Keratinocyte (primary cell): ENCODE data around the gene CCDC54. TPM values are rescaled to one million over a fixed set of nuclear protein-coding genes. Genes with fewer than 3 reads are reported as not detected.

Experiments
- DNase-seq: peaks from one replicate; pipeline ENCODE4 v3.0.0-alpha.2; 2011; ENCODE audit warnings: low read depth, missing footprints, low spot score
- FAIRE-seq: peaks from 2 replicates; lab custom pipeline; 2011; peaks lifted over from hg19 to GRCh38; lab: Jason Lieb, UNC
- H2AFZ ChIP-seq: 2 replicates; pipeline ENCODE4 v1.6.0; 2012; ENCODE audit warnings: low read length, control low read depth, inconsistent platforms; ENCODE audit not compliant: control insufficient read depth
- H3K27ac ChIP-seq: 2 replicates; pipeline ENCODE4 v1.5.1; 2011; ENCODE audit warnings: low read length; ENCODE audit not compliant: control insufficient read depth, insufficient read depth
- H3K27me3 ChIP-seq: 3 replicates; pipeline ENCODE4 v1.6.0; 2011; ENCODE audit warnings: low read length; ENCODE audit not compliant: control insufficient read depth, insufficient read depth; ENCODE audit errors: extremely low read depth
- H3K36me3 ChIP-seq, 2 experiments: 2 replicates in 1 of 2; 3 replicates in 1 of 2; pipeline ENCODE4 v1.5.1; 2011; ENCODE audit warnings: low read length in 2 of 2, mild to moderate bottlenecking in 1 of 2; ENCODE audit not compliant: control insufficient read depth in 2 of 2, insufficient read depth in 2 of 2; ENCODE audit errors: extremely low read depth in 1 of 2
- H3K4me1 ChIP-seq: 3 replicates; pipeline ENCODE4 v1.5.1; 2011; ENCODE audit warnings: low read length; ENCODE audit not compliant: control insufficient read depth, insufficient read depth; ENCODE audit errors: extremely low read depth
- H3K4me2 ChIP-seq: 3 replicates; pipeline ENCODE4 v1.6.0; 2011; ENCODE audit warnings: low read depth, low read length; ENCODE audit not compliant: control insufficient read depth, insufficient read depth; ENCODE audit errors: extremely low read depth
- H3K4me3 ChIP-seq, 3 experiments: fragments of 200-600 bp in 1 of 3; sonication (generic) in 1 of 3; 2 replicates in 2 of 3; 3 replicates in 1 of 3; pipeline ENCODE4 v1.5.1; 2011 to 2016; ENCODE audit warnings: low read length in 3 of 3, mild to moderate bottlenecking in 3 of 3, control low read depth in 2 of 3, inconsistent platforms in 1 of 3, low read depth in 1 of 3, mixed read lengths in 1 of 3, mixed run types in 1 of 3, moderate library complexity in 1 of 3; ENCODE audit not compliant: control insufficient read depth in 2 of 3, insufficient read depth in 2 of 3; ENCODE audit errors: extremely low read depth in 1 of 3
- H3K79me2 ChIP-seq: 2 replicates; pipeline ENCODE4 v1.6.0; 2012; ENCODE audit warnings: low read length; ENCODE audit not compliant: control insufficient read depth, insufficient read depth
- H3K9ac ChIP-seq: 3 replicates; pipeline ENCODE4 v1.6.0; 2011; ENCODE audit warnings: low read length; ENCODE audit not compliant: control insufficient read depth, insufficient read depth; ENCODE audit errors: extremely low read depth
- H3K9me1 ChIP-seq: 3 replicates; pipeline ENCODE4 v1.6.0; 2011; ENCODE audit warnings: low read length; ENCODE audit not compliant: control insufficient read depth, insufficient read depth; ENCODE audit errors: extremely low read depth
- H3K9me3 ChIP-seq: 2 replicates; pipeline ENCODE4 v1.5.1; 2012; ENCODE audit warnings: low read depth, low read length; ENCODE audit not compliant: control insufficient read depth
- H4K20me1 ChIP-seq: 3 replicates; pipeline ENCODE4 v1.6.0; 2011; ENCODE audit warnings: low read length; ENCODE audit not compliant: control insufficient read depth, insufficient read depth; ENCODE audit errors: extremely low read depth
- EZH2 ChIP-seq: IDR thresholded peaks from one replicate; pipeline ENCODE4 v1.6.1; 2012; ENCODE audit warnings: inconsistent platforms, mild to moderate bottlenecking, low read length, moderate library complexity
- dilution Hi-C: fragments of 300-500 bp; cut with MboI; formaldehyde crosslinking; loops from one replicate; pipeline ENCODE4 v1.7.0; 2020; ENCODE audit warnings: low sequenced_read_pairs; ENCODE audit not compliant: extremely low pct_ligation_motif_present
- polyA plus RNA-seq, 5 experiments: library from polyadenylated mRNA; depleted of rRNA in 3 of 5; stranded (reverse) in 3 of 5; stranded (forward) in 1 of 5; unstranded in 1 of 5; fragments of >200 nt; gene quantifications; 1 replicate in 1 of 5; 2 replicates in 3 of 5; 3 replicates in 1 of 5; pipeline versions ENCODE4 v1.2.1 to v1.2.3, GENCODE V29; 2011 to 2012; ENCODE audit warnings: missing spikeins in 2 of 5, low read depth in 1 of 5, low replicate concordance in 1 of 5
- TF ChIP-seq, protein P1 (sequence below), 3 experiments: IDR thresholded peaks in 1 of 3; conservative IDR thresholded peaks in 1 of 3; optimal IDR thresholded peaks in 1 of 3; 2 replicates in 2 of 3; 3 replicates in 1 of 3; pipeline versions ENCODE3 to v1.5.1; 2011; ENCODE audit warnings: low read length in 3 of 3, mild to moderate bottlenecking in 3 of 3, moderate library complexity in 2 of 3, control low read depth in 1 of 3, inconsistent platforms in 1 of 3; ENCODE audit not compliant: insufficient read depth in 2 of 3; ENCODE audit errors: extremely low read depth in 1 of 3

The CCDC54 gene
- polyA plus RNA-seq, 1 donor (not counting 4 experiments of a cell fraction or from before 2014, with no cell fraction given) = not detected

DNA sequence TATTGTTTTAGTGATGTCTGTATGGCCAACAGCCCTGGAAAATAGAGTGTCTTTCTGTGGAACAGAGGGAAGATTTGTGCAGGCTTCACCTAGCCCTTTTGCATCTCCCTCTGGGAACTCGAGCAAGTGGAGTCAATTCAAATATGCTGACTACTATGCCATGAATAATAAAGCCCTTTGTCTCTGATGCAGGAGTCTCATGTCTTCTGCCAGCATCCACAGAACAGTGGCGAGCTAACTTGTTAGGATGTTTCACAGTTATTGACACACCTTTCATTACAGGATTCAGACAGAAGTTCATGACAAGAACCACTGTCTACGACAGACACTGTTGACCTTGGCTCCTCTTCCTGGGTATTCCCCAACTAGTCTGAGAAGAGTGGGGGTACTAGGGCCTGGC is 15.6 kb upstream of the CCDC54 start:
- DNase-seq (no peak), FAIRE-seq (no peak)
- Histone ChIP-seq H3K27me3 (no peaks in the 10 kb centered on the region), H4K20me1 (no peaks in the 10 kb centered on the region), H3K4me2 (no peak overlapping the region), H3K9me1 (no peaks in the 10 kb centered on the region), H3K9ac (no peak overlapping the region), H3K36me3 (no peaks in the 10 kb centered on the region), H2AFZ (no peak overlapping the region), H3K4me3 (no peak overlapping the region), H3K27ac (no peak overlapping the region), H3K9me3 (no peaks in the 10 kb centered on the region), H3K79me2 (no peaks in the 10 kb centered on the region), H3K4me1 (peaks cover 3% of the 10 kb centered on the region)
- TF ChIP-seq, protein P1, sequence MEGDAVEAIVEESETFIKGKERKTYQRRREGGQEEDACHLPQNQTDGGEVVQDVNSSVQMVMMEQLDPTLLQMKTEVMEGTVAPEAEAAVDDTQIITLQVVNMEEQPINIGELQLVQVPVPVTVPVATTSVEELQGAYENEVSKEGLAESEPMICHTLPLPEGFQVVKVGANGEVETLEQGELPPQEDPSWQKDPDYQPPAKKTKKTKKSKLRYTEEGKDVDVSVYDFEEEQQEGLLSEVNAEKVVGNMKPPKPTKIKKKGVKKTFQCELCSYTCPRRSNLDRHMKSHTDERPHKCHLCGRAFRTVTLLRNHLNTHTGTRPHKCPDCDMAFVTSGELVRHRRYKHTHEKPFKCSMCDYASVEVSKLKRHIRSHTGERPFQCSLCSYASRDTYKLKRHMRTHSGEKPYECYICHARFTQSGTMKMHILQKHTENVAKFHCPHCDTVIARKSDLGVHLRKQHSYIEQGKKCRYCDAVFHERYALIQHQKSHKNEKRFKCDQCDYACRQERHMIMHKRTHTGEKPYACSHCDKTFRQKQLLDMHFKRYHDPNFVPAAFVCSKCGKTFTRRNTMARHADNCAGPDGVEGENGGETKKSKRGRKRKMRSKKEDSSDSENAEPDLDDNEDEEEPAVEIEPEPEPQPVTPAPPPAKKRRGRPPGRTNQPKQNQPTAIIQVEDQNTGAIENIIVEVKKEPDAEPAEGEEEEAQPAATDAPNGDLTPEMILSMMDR (optimal IDR thresholded peaks at IDR 0.05 in 1 of 3, IDR thresholded peaks at IDR 0.05 in 1 of 3, conservative IDR thresholded peaks at IDR 0.05 in 1 of 3; ENCODE audit: extremely low read depth in 1 of 3, insufficient read depth in 2 of 3, low read length in 3 of 3) = no peak
- TF ChIP-seq EZH2 = no peak
- dilution Hi-C loops = no loop called here

DNA sequence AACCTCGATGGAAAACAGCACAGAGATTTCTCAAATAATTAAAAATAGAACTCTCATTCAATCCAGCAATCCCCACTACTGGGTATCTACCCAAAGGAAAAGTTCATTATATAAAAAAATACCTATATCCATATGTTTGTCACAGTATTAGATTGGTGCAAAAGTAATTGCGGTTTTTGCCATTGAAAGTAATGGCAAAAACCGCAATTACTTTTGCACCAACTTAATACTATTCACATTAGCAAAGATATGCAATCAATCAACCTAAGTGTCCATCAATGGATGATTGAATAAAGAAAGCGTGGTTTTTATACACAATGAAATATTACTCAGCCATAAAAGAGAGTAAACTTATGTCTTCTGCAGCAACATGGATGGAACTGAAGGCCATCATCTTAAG is 12.2 kb upstream of the CCDC54 start:
- FAIRE-seq = no peak
- Histone ChIP-seq H3K4me1 (peaks cover 17% of the 10 kb centered on the region), H3K9me1 (no peaks in the 10 kb centered on the region), H3K9me3 (peaks cover 2% of the 10 kb centered on the region), H4K20me1 (no peaks in the 10 kb centered on the region), H3K4me3 (no peak overlapping the region), H3K27ac (no peak overlapping the region), H3K36me3 (no peaks in the 10 kb centered on the region), H3K4me2 (no peak overlapping the region), H3K79me2 (no peaks in the 10 kb centered on the region), H3K9ac (no peak overlapping the region), H2AFZ (no peak overlapping the region), H3K27me3 (no peaks in the 10 kb centered on the region)
- no peak for DNase-seq
- no peak for TF ChIP-seq EZH2
- TF ChIP-seq, protein P1 (optimal IDR thresholded peaks at IDR 0.05 in 1 of 3, IDR thresholded peaks at IDR 0.05 in 1 of 3, conservative IDR thresholded peaks at IDR 0.05 in 1 of 3; ENCODE audit: extremely low read depth in 1 of 3, insufficient read depth in 2 of 3, low read length in 3 of 3) = no peak
- dilution Hi-C loops = no loop called here
